ENCODE results near the gene HNRNPM. TPM values are rescaled to one million over a fixed set of nuclear protein-coding genes. Genes with fewer than 3 reads are reported as not detected.
A peak's percentile ranks its signal among the peaks of the same experiment; 100 is the strongest.

HNRNPM gene
- total and polyA plus RNA-seq, 2 experiments from 2014 or later: 69.3 to 159 TPM

DNA sequence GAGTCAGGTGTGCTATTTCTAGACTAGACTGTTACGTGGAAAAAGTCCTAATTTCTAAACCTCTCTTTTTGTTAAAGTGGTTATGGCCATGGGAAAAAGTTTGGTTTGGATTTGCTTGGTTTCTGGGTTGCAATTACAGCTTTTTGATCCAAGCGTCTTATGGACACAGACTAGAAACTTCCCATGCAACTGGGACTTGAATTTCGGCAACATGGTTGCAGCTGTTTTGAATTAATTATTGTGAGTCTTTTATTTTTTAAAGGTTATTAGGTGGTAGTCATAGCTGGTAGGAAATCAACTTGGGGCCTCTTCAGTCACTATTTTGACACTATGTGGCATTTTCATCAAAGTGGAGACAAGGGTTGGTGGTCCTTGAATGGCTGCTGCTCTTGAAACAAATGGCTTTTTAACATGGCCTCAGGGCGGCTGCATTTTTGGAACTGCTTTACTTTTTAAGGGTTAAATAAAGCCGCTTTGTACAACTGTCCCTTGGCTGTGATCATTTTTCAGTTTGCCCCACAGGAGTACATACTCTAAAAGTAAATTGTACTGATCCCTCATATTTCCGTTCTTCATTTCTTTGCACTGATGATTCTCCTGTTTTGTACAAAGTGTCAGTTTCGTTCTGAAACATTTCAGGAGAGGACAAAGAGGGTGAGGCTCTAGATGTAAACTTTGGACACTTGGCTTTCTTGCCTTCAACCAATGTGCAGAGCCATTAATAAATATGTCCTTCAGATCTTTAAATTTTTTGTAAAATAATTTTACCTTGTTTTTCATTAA, 15.9 kb downstream of the HNRNPM start:
- TF ChIP-seq EZH2 (IDR thresholded peaks at IDR 0.05; ENCODE audit: borderline replicate concordance): no peak
- TF ChIP-seq, protein P1, sequence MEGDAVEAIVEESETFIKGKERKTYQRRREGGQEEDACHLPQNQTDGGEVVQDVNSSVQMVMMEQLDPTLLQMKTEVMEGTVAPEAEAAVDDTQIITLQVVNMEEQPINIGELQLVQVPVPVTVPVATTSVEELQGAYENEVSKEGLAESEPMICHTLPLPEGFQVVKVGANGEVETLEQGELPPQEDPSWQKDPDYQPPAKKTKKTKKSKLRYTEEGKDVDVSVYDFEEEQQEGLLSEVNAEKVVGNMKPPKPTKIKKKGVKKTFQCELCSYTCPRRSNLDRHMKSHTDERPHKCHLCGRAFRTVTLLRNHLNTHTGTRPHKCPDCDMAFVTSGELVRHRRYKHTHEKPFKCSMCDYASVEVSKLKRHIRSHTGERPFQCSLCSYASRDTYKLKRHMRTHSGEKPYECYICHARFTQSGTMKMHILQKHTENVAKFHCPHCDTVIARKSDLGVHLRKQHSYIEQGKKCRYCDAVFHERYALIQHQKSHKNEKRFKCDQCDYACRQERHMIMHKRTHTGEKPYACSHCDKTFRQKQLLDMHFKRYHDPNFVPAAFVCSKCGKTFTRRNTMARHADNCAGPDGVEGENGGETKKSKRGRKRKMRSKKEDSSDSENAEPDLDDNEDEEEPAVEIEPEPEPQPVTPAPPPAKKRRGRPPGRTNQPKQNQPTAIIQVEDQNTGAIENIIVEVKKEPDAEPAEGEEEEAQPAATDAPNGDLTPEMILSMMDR (IDR thresholded peaks at IDR 0.05; ENCODE audit: poor library complexity): no peak
- Histone ChIP-seq H3K36me3 (replicated peaks; ENCODE audit: insufficient read depth, low read depth) (peaks cover 6% of the 10 kb centered on the region), H3K27ac (peak overlapping the region; percentile 47)

DNA sequence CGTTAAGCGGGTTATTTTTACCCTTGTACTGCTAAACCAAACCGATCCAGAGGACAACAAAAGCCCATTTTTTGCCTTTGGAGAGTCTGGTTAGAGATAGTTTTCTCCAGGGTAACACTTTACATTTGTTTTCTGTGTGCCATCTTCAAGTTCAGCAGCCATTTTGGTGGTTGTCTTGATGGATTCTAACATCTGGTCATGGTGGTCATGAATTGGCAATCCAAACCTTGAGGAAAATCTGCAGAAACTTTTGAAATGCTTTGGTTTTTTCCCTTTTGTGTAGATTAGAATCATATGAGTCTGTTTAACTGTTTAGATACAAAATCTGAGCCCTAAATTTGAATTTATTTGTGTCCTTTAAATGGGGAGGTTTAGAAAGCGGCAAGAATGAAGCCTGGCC, 16.6 kb downstream of the HNRNPM start:
- Histone ChIP-seq H3K36me3 (replicated peaks; ENCODE audit: insufficient read depth, low read depth) (peaks cover 6% of the 10 kb centered on the region), H3K4me3 (no peak overlapping the region), H3K4me2 (peak overlapping the region; percentile 24), H3K4me1 (ENCODE audit: insufficient read depth) (peaks cover 49% of the 10 kb centered on the region), H3K9me2 (replicated peaks; ENCODE audit: insufficient read depth) (no peaks in the 10 kb centered on the region), H4K20me1 (ENCODE audit: insufficient read depth, poor library complexity, severe bottlenecking) (peaks cover 99% of the 10 kb centered on the region), H3K79me2 (peaks cover 100% of the 10 kb centered on the region), H3K9me3 (ENCODE audit: low read depth) (no peaks in the 10 kb centered on the region), H3K27me3 (no peaks in the 10 kb centered on the region), H3K27ac (no peak overlapping the region), H2AFZ (no peak overlapping the region)
- TF ChIP-seq, protein P1 (IDR thresholded peaks at IDR 0.05; ENCODE audit: poor library complexity): no peak
- WGBS (ENCODE audit: low lambda C conversion rate, missing lambda C conversion rate): 95% methylated on average over 4 of the region's 4 CpGs
- no peak for DNase-seq (ENCODE audit: low spot score)

More for the DNA sequence above, 15.9 kb downstream of the HNRNPM start:
- Histone ChIP-seq H3K4me1 (ENCODE audit: insufficient read depth) (peaks cover 49% of the 10 kb centered on the region), H3K4me3 (no peak overlapping the region), H3K9me2 (replicated peaks; ENCODE audit: insufficient read depth) (no peaks in the 10 kb centered on the region), H3K9me3 (ENCODE audit: low read depth) (no peaks in the 10 kb centered on the region), H3K79me2 (peaks cover 100% of the 10 kb centered on the region), H3K4me2 (peak overlapping the region; percentile 47), H2AFZ (no peak overlapping the region), H4K20me1 (ENCODE audit: insufficient read depth, poor library complexity, severe bottlenecking) (peaks cover 100% of the 10 kb centered on the region), H3K27me3 (no peaks in the 10 kb centered on the region)
- DNase-seq (ENCODE audit: low spot score): no peak
- 74% methylated on average over 7 of the region's 7 CpGs for WGBS (ENCODE audit: low lambda C conversion rate, missing lambda C conversion rate)

DNA sequence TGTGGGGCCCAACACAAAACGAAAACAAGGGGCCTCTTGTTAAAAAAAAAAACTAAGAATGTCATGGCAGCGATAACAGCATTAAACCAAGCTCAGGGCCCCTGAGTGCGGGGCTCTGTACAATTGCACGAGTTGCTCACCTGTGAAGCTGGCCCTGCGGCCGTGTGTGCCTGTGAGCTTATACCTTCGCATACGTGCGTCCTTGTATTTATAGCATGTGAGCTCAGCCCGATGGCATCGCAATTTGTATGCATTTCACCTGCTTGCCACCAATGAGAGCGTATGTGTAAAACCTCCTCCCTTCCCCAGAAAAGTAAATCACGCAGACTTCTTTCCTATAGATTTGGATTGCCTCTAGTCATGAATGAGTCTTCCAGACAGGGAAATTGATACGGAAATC, 17.1 kb downstream of the HNRNPM start:
- Histone ChIP-seq H3K4me3 (no peak overlapping the region), H3K4me1 (ENCODE audit: insufficient read depth) (peaks cover 47% of the 10 kb centered on the region), H4K20me1 (ENCODE audit: insufficient read depth, poor library complexity, severe bottlenecking) (peaks cover 96% of the 10 kb centered on the region), H3K9me2 (replicated peaks; ENCODE audit: insufficient read depth) (no peaks in the 10 kb centered on the region), H3K9me3 (ENCODE audit: low read depth) (no peaks in the 10 kb centered on the region), H2AFZ (no peak overlapping the region), H3K4me2 (no peak overlapping the region), H3K27me3 (no peaks in the 10 kb centered on the region), H3K79me2 (peaks cover 100% of the 10 kb centered on the region), H3K36me3 (replicated peaks; ENCODE audit: insufficient read depth, low read depth) (peaks cover 7% of the 10 kb centered on the region), H3K27ac (no peak overlapping the region)
- DNase-seq (ENCODE audit: low spot score): no peak
- WGBS (ENCODE audit: low lambda C conversion rate, missing lambda C conversion rate): 89% methylated on average over 14 of the region's 14 CpGs
- TF ChIP-seq, protein P1 (IDR thresholded peaks at IDR 0.05; ENCODE audit: poor library complexity): no peak
- no peak for TF ChIP-seq EZH2phosphoT487 (IDR thresholded peaks at IDR 0.05; ENCODE audit: low read depth, severe bottlenecking, unreplicated experiment)
- no peak for TF ChIP-seq EZH2 (IDR thresholded peaks at IDR 0.05; ENCODE audit: borderline replicate concordance)

All from hepatocyte (in vitro differentiated cells).